Stomach (tissue), 4 donors: Measurements from ENCODE around the gene CFAP100.

Source experiments
- CTCF ChIP-seq, 7 experiments: fragments of 450-650 bp in 4 of 7; fragments of 200-600 bp in 3 of 7; sonication (generic) in 3 of 7; IDR thresholded peaks; one replicate each; pipeline ENCODE4 v1.5.1; 2016 to 2019; ENCODE audit warnings: antibody characterized with exemption in 7 of 7, control low read depth in 2 of 7, mild to moderate bottlenecking in 1 of 7
- EP300 ChIP-seq: sonication (generic); formaldehyde crosslinking; IDR thresholded peaks from one replicate; pipeline ENCODE4 v1.6.1; 2017; ENCODE audit warnings: antibody characterized with exemption
- POLR2A ChIP-seq, 4 donors: fragments of 450-650 bp; IDR thresholded peaks; one replicate each; pipeline ENCODE4 v1.6.1; 2016; ENCODE audit warnings: antibody characterized with exemption in 4 of 4, control low read depth in 2 of 4, mild to moderate bottlenecking in 1 of 4, moderate library complexity in 1 of 4
- POLR2AphosphoS5 ChIP-seq, 3 donors: sonication (generic); formaldehyde crosslinking; IDR thresholded peaks; one replicate each; pipeline ENCODE4 v1.6.1; 2016; ENCODE audit warnings: antibody characterized with exemption in 3 of 3

- TF ChIP-seq POLR2A (IDR thresholded peaks at IDR 0.05), result no peak
- TF ChIP-seq EP300, result no peak
- no peak for TF ChIP-seq CTCF (IDR thresholded peaks at IDR 0.05)
- TF ChIP-seq POLR2AphosphoS5 (IDR thresholded peaks at IDR 0.05), result no peak
Measured at GRCh38 chr3:126450219-126450618, 55.5 kb downstream of the CFAP100 start.
